Adipocyte (in vitro differentiated cells): Measurements from ENCODE around the gene NPFFR1.
A peak's percentile ranks its signal among the peaks of the same experiment; 100 is the strongest.

ENCODE experiments used
- DNase-seq: peaks from one replicate; pipeline ENCODE4 v3.0.0-alpha.2; 2015; ENCODE audit warnings: low read depth
- H3K27me3 ChIP-seq: replicated peaks from 2 replicates; pipeline ENCODE4 v1.7.0; 2013; ENCODE audit warnings: mild to moderate bottlenecking, low read length, moderate library complexity; ENCODE audit not compliant: control insufficient read depth, insufficient read depth
- H3K36me3 ChIP-seq: 2 replicates; pipeline ENCODE4 v1.7.0; 2013; ENCODE audit warnings: low read length, mild to moderate bottlenecking, moderate library complexity; ENCODE audit not compliant: control insufficient read depth, insufficient read depth, severe bottlenecking
- H3K4me1 ChIP-seq: 2 replicates; pipeline ENCODE4 v1.7.0; 2013; ENCODE audit warnings: mild to moderate bottlenecking, low read length, moderate library complexity; ENCODE audit not compliant: control insufficient read depth, insufficient read depth
- H3K4me3 ChIP-seq: 2 replicates; pipeline ENCODE4 v1.7.0; 2013; ENCODE audit warnings: mild to moderate bottlenecking, low read length, moderate library complexity
- H3K9ac ChIP-seq: 2 replicates; pipeline ENCODE4 v1.7.0; 2013; ENCODE audit warnings: mild to moderate bottlenecking, low read length, moderate library complexity
- H3K9me3 ChIP-seq: 2 replicates; pipeline ENCODE4 v1.7.0; 2013; ENCODE audit warnings: mild to moderate bottlenecking, low read length, moderate library complexity; ENCODE audit not compliant: control insufficient read depth

The NPFFR1 gene

GRCh38 chr10:70323138-70323696, 39.4 kb upstream of the NPFFR1 start:
- H3K9ac ChIP-seq, result no peak overlapping the region
- H3K9me3 ChIP-seq, result no peaks in the 10 kb centered on the region
- H3K36me3 ChIP-seq, result no peaks in the 10 kb centered on the region
- H3K4me1 ChIP-seq, result peaks cover 8% of the 10 kb centered on the region
- no peak overlapping the region for H3K4me3 ChIP-seq
- no peaks in the 10 kb centered on the region for H3K27me3 ChIP-seq
- DNase-seq, result no peak

- no peak overlapping the region for H3K9ac ChIP-seq
- DNase-seq, result no peak
- no peaks in the 10 kb centered on the region for H3K27me3 ChIP-seq
- H3K4me1 ChIP-seq, result peaks cover 8% of the 10 kb centered on the region
- no peaks in the 10 kb centered on the region for H3K9me3 ChIP-seq
- H3K4me3 ChIP-seq, result no peak overlapping the region
- no peaks in the 10 kb centered on the region for H3K36me3 ChIP-seq
Measured at GRCh38 chr10:70321897-70322890, 38.4 kb upstream of the NPFFR1 start.

- H3K36me3 ChIP-seq, result no peaks in the 10 kb centered on the region
Measured at GRCh38 chr10:70321233-70321632, 37.4 kb upstream of the NPFFR1 start.

GRCh38 chr10:70320751-70321150, 36.9 kb upstream of the NPFFR1 start:
- H3K9me3 ChIP-seq, result no peaks in the 10 kb centered on the region
- no peak overlapping the region for H3K4me3 ChIP-seq
- peaks cover 8% of the 10 kb centered on the region for H3K4me1 ChIP-seq
- DNase-seq, result peak; percentile 32
- H3K9ac ChIP-seq, result no peak overlapping the region
- H3K27me3 ChIP-seq, result no peaks in the 10 kb centered on the region
- H3K36me3 ChIP-seq, result no peaks in the 10 kb centered on the region

More at GRCh38 chr10:70321233-70321632, 37.4 kb upstream of the NPFFR1 start:
- H3K9me3 ChIP-seq, result no peaks in the 10 kb centered on the region
- DNase-seq, result no peak
- no peaks in the 10 kb centered on the region for H3K27me3 ChIP-seq
- H3K4me1 ChIP-seq, result peaks cover 8% of the 10 kb centered on the region
- H3K9ac ChIP-seq, result no peak overlapping the region
- no peak overlapping the region for H3K4me3 ChIP-seq

- H3K27me3 ChIP-seq, result no peaks in the 10 kb centered on the region
- DNase-seq, result no peak
- no peak overlapping the region for H3K4me3 ChIP-seq
- H3K9me3 ChIP-seq, result no peaks in the 10 kb centered on the region
- H3K9ac ChIP-seq, result no peak overlapping the region
- H3K4me1 ChIP-seq, result peaks cover 8% of the 10 kb centered on the region
- no peaks in the 10 kb centered on the region for H3K36me3 ChIP-seq
Measured at GRCh38 chr10:70319824-70320223, 36.0 kb upstream of the NPFFR1 start.

- Histone ChIP-seq H3K27me3 (no peaks in the 10 kb centered on the region), H3K9ac (no peak overlapping the region), H3K9me3 (no peaks in the 10 kb centered on the region), H3K36me3 (no peaks in the 10 kb centered on the region), H3K4me3 (no peak overlapping the region), H3K4me1 (peaks cover 8% of the 10 kb centered on the region)
- no peak for DNase-seq
Measured at GRCh38 chr10:70319183-70319582, 35.4 kb upstream of the NPFFR1 start.

GRCh38 chr10:70317943-70318318, 34.1 kb upstream of the NPFFR1 start:
- H3K9ac ChIP-seq, result no peak overlapping the region
- H3K4me1 ChIP-seq, result peaks cover 11% of the 10 kb centered on the region
- no peaks in the 10 kb centered on the region for H3K27me3 ChIP-seq
- H3K4me3 ChIP-seq, result no peak overlapping the region
- H3K9me3 ChIP-seq, result no peaks in the 10 kb centered on the region
- H3K36me3 ChIP-seq, result no peaks in the 10 kb centered on the region
- no peak for DNase-seq

GRCh38 chr10:70317272-70317942, 33.6 kb upstream of the NPFFR1 start:
- no peaks in the 10 kb centered on the region for H3K27me3 ChIP-seq
- no peak overlapping the region for H3K4me3 ChIP-seq
- no peaks in the 10 kb centered on the region for H3K36me3 ChIP-seq
- peaks cover 16% of the 10 kb centered on the region for H3K4me1 ChIP-seq
- no peak overlapping the region for H3K9ac ChIP-seq
- H3K9me3 ChIP-seq, result no peaks in the 10 kb centered on the region
- DNase-seq, result no peak

- DNase-seq, result no peak
- Histone ChIP-seq H3K4me3 (no peak overlapping the region), H3K9me3 (no peaks in the 10 kb centered on the region), H3K36me3 (no peaks in the 10 kb centered on the region), H3K27me3 (no peaks in the 10 kb centered on the region), H3K4me1 (peaks cover 17% of the 10 kb centered on the region), H3K9ac (no peak overlapping the region)
Measured at GRCh38 chr10:70315815-70316214, 32.0 kb upstream of the NPFFR1 start.

GRCh38 chr10:70315276-70315675, 31.5 kb upstream of the NPFFR1 start:
- no peaks in the 10 kb centered on the region for H3K9me3 ChIP-seq
- H3K36me3 ChIP-seq, result no peaks in the 10 kb centered on the region
- no peak overlapping the region for H3K9ac ChIP-seq
- no peak overlapping the region for H3K4me3 ChIP-seq
- DNase-seq, result no peak
- peaks cover 13% of the 10 kb centered on the region for H3K4me1 ChIP-seq
- no peaks in the 10 kb centered on the region for H3K27me3 ChIP-seq

GRCh38 chr10:70312972-70313371, 29.2 kb upstream of the NPFFR1 start:
- DNase-seq, result peak; percentile 26
- Histone ChIP-seq H3K9ac (peak overlapping the region; percentile 48), H3K36me3 (no peaks in the 10 kb centered on the region), H3K4me1 (peaks cover 13% of the 10 kb centered on the region), H3K27me3 (no peaks in the 10 kb centered on the region), H3K4me3 (no peak overlapping the region), H3K9me3 (no peaks in the 10 kb centered on the region)
